Bronchial epithelial cell (primary cell): ENCODE data around the gene SLC9C1. TPM values are rescaled to one million over a fixed set of nuclear protein-coding genes. Genes with fewer than 3 reads are reported as not detected.
A peak's percentile ranks its signal among the peaks of the same experiment; 100 is the strongest.

Experiments used
- DNase-seq: peaks from one replicate; pipeline ENCODE4 v3.0.0-alpha.2; 2010; ENCODE audit warnings: low read depth
- FAIRE-seq: peaks from 2 replicates; lab custom pipeline; 2011; peaks lifted over from hg19 to GRCh38; lab: Jason Lieb, UNC
- H3K27me3 ChIP-seq: 2 replicates; pipeline ENCODE4 v1.5.1; 2011; ENCODE audit warnings: low read length; ENCODE audit not compliant: control insufficient read depth, insufficient read depth
- H3K36me3 ChIP-seq: 2 replicates; pipeline ENCODE4 v1.5.1; 2011; ENCODE audit warnings: low read length; ENCODE audit not compliant: control insufficient read depth, insufficient read depth
- H3K4me3 ChIP-seq: 2 replicates; pipeline ENCODE4 v1.5.1; 2011; ENCODE audit warnings: mild to moderate bottlenecking, low read depth, low read length, control low read depth
- total RNA-seq: library from RNA; depleted of rRNA; stranded (reverse); fragments of >200 nt; gene quantifications from 2 replicates; pipeline ENCODE4 v1.2.1, GENCODE V29; 2014
- TF ChIP-seq, protein P1 (sequence below): IDR thresholded peaks from 2 replicates; pipeline ENCODE4 v1.5.1; 2011; ENCODE audit warnings: mild to moderate bottlenecking, moderate library complexity, low read length, control low read depth, inconsistent platforms; ENCODE audit not compliant: insufficient read depth, severe bottlenecking

Gene SLC9C1
- total RNA-seq, 1 donor from 2014 or later = not detected

DNA sequence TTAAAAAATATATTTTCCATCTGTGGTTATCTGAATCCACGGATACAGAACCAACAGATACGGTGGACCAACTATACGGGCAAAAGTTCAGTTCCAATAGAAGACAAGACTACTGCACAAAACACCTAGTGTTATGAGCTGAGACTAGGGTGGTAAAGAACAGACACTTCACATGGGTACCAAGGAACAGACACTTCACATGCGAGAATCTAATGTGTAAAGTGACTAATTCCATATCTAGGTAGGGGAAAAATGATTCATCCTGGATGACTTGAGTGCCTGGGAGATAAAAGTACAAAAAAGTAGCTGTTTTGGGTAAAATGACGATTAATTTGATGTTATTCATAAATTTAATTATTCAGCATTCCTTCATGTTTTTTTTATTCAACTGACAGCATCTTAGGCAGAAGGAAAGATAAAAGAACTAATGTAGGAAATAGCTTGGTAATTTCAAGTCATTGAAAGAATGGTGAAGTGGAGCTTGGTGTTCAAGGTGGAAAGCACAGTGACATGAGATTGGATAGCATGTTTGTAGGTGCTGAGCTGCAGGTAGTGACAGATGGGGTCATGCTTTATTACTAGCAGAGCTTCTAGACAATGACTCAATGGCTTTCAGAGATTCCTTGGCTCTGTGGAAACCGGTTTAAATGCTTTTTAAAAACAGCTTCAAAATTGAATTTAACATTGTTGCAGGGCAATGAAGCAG is 44.2 kb upstream of the SLC9C1 start:
- H3K4me3 ChIP-seq = no peak overlapping the region
- DNase-seq = peak; percentile 22
- TF ChIP-seq, protein P1, sequence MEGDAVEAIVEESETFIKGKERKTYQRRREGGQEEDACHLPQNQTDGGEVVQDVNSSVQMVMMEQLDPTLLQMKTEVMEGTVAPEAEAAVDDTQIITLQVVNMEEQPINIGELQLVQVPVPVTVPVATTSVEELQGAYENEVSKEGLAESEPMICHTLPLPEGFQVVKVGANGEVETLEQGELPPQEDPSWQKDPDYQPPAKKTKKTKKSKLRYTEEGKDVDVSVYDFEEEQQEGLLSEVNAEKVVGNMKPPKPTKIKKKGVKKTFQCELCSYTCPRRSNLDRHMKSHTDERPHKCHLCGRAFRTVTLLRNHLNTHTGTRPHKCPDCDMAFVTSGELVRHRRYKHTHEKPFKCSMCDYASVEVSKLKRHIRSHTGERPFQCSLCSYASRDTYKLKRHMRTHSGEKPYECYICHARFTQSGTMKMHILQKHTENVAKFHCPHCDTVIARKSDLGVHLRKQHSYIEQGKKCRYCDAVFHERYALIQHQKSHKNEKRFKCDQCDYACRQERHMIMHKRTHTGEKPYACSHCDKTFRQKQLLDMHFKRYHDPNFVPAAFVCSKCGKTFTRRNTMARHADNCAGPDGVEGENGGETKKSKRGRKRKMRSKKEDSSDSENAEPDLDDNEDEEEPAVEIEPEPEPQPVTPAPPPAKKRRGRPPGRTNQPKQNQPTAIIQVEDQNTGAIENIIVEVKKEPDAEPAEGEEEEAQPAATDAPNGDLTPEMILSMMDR = no peak
- peaks cover 8% of the 10 kb centered on the region for H3K27me3 ChIP-seq
- no peak for FAIRE-seq
- H3K36me3 ChIP-seq = no peaks in the 10 kb centered on the region

DNA sequence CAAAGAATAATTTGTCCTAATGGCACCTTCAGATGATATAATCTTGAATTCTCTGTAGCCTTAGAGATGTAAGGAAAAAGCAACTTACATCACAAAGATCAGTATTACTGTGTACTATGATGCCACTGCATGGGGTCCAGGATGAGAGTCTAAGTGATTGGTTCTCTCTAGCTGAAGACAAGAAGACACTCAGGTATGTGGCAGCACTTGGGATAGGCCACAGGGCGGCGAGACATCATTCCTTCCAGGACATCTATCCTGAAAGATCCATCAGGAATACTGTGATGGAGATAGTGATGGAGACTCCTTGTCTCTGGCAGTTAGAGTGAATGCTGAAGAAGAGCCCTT is 41.4 kb upstream of the SLC9C1 start:
- Histone ChIP-seq H3K4me3 (no peak overlapping the region), H3K27me3 (peaks cover 11% of the 10 kb centered on the region), H3K36me3 (no peaks in the 10 kb centered on the region)
- FAIRE-seq (no peak), DNase-seq (no peak)
- TF ChIP-seq, protein P1 = no peak

DNA sequence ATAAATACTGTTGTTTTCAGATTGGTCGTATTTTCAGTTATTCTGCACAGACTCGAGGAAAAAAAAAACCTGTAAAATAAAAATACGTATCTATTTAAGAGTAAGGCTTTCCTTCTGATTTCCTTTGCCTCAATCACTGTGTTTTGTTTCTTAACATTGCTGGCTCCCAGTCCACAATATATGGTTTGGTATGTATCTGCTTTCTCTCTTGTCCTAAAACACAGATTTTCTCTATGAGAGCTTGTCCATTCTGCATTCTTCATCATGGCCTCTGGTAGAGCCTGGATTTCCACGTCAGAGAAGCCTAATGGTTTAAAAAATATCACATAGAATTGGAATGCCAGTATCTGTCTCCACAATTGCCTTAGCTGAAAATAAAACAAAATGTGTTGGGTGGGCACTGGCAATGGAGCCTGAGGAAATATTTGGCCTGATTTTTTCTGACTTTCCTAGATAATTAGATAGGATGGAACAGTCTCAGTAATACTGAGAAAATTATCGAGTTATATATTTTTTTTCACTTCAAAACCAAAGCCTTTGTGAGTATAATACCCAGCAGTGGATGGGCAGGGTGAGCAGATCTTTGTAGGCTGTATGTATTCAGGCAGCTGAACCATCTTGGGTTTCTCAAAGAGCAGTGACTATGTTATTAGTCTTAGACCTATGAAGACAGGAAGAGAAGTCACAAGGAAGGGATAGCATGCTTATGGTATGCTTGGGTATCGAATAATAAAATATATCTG is 40.8 kb upstream of the SLC9C1 start:
- FAIRE-seq = no peak
- H3K4me3 ChIP-seq = no peak overlapping the region

DNA sequence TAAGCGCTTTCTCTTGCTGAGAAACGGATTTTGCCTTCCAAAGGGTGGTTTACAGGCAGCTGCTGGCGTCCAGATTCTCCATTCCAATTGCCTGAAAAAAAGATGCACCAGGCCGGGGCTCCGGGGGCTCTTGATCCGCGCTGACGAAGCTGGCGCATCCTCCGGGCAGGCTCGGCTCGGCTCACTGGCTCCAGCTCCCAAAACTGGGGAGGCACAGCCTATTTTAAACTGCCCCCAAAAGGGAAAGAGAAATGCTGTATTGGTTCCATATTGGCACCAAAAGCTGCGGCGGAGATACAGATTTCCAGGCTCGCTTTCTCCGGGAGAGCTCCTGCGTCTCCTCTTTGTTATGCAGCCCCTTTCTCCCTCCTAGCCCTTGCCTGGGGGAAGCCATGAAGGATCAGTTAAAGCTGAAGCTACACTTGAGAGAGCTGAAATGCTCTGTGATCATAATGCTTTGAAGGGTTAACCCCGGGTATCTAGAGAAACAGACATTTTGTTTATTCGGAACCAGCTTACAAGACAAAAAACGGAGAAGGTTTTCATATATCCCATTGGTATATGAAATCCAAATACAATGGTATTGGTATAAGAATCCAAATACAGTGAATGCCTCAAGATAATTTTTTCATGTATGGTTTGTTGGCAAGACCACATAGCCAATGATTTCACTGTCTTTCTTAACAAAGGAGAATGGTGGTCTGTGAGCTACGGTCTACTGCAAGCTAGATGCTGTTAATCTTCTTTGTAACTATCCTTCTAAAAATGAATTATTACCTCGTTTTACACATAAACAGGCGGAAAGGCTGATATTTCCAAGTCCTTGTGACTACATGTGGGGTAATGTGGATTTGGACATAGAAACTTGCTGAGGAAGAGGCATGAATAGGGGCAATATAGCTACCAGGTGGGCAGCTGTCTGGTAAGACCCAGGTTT is 39.6 kb upstream of the SLC9C1 start:
- H3K36me3 ChIP-seq = no peaks in the 10 kb centered on the region
- FAIRE-seq (no peak), DNase-seq (no peak)
- H3K27me3 ChIP-seq = peaks cover 11% of the 10 kb centered on the region
- H3K4me3 ChIP-seq = peak overlapping the region; percentile 16
- TF ChIP-seq, protein P1 = no peak

More for the DNA sequence above, 40.8 kb upstream of the SLC9C1 start:
- no peaks in the 10 kb centered on the region for H3K36me3 ChIP-seq
- DNase-seq = no peak
- TF ChIP-seq, protein P1 = no peak
- peaks cover 11% of the 10 kb centered on the region for H3K27me3 ChIP-seq

DNA sequence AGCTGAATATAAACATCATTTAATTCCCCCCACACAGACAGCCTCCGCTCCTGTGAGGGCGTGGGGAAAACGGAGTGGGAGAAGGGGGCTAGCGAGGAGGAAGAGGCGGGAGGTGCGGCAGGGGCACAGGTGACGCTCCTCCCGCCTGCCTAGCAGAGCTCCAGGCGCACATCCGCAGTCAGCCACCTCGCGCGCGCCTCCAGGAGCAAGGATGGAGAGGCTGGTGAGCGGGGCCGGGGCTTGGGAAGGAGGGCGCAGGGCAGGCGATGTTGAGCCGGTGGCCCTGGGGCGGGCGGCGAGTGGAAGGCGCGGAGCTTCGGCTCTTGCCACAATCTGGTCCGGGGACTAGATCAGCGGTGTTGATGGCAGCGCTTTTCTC is 39.0 kb upstream of the SLC9C1 start, which contains the start of gene CD200:
Gene CD200, plus strand, starts transcription at position 155 of the 379 bp plus-strand sequence. Its CDS starts 57 bp downstream, at position 212.
- FAIRE-seq (no peak), DNase-seq (no peak)
- peaks cover 11% of the 10 kb centered on the region for H3K27me3 ChIP-seq
- peak within 1 kb of the TSS; percentile 16 for H3K4me3 ChIP-seq
- no peaks in the 10 kb centered on the region for H3K36me3 ChIP-seq
- TF ChIP-seq, protein P1 = no peak
